SIG-M5 treated with dmso at 0.1 percent for 504 hours (cell line): Measurements from ENCODE around the gene CR1.
"Not testable (repeated sequence)": the region's sequence is repeated elsewhere in the genome, so short reads cannot be mapped to it uniquely, and the experiment has no call there.

Experiments
- DNase-seq: peaks from one replicate; lab custom pipeline; 2025; ENCODE audit not compliant: unreplicated experiment; lab: John Stamatoyannopoulos, UW

Gene CR1

DNA sequence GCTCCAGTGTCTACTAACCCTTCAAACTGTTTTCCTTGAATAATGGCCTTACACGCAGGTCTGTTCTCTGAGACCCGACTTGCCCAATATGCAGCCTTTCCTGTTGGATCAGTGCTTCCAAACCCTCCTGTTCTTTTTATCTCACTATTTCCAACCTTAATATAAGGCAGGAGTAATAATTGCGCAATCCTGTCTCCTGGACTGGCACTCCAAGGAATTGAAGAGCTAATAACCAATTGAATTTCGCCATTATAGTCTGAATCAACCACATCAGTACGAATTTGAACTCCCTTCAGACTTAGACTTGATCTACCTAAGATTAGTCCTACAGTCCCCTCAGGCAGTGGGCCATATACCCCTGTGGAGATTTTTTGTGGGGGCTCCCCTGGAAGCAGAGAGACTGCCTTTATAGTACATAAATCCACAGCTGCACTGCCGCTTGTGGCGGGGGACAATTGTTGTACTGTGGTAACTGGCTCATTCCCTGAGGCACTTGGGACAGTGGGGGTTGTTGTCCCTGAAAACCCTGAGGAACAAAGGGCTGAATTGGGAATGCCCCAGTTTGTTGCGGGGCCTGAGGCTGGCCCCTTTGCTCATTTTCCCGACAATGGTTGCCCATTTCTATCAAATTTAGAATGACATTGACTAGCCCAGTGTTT, 142.7 kb downstream of the CR1 start:
- not testable (repeated sequence) for DNase-seq

- DNase-seq: not testable (repeated sequence)
Measured at GRCh38 chr1:207639362-207639761, 143.4 kb downstream of the CR1 start.

- no peak for DNase-seq
Measured at GRCh38 chr1:207644166-207644851, 148.4 kb downstream of the CR1 start.

DNA sequence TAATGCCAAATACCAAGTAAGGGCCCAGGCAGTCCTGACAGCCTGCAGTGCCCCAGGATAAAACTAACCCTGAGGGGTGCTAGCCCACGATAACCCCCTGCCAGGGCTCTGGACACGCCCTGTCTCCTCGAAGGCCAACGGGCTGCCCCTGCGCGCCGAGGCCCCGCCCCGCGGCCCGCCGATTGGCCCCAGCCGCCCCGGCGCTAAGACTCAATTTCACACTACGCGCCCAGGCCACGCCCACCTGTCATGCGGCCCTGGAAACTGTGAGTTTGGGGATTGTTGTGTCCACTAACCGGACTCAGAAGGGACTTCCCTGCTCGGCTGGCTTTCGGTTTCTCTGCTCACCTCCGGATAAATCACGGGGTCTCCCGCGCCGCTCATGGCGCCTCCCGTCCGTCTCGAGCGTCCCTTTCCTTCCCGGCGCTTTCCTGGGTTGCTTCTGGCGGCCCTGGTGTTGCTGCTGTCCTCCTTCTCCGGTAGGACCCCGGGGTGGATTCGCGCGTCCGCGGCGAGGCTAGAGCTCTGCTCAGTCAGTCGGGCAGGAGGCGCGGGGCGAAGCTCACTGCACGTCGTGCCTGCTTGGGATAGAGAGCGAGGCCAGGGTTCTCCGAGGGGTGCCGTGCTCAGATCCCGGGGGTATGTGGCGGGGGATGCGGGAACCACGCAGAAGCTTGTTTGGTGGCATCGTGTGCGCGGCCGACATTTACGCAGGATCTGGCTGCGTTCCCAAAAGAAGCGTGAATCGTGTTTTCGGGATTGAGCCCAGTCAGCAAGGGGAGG, 149.1 kb downstream of the CR1 start, which contains the start of gene CR1L:
Gene CR1L (plus strand): TSS at position 282 of the 783 bp plus-strand sequence. CDS start 101 bp downstream, at position 383.
- no peak for DNase-seq

- no peak for DNase-seq
Measured at GRCh38 chr1:207645635-207646081, 149.7 kb downstream of the CR1 start.

GRCh38 chr1:207646171-207646570, 150.2 kb downstream of the CR1 start:
- no peak for DNase-seq

GRCh38 chr1:207646944-207647579, 151.1 kb downstream of the CR1 start:
- no peak for DNase-seq

GRCh38 chr1:207647671-207648333, 151.8 kb downstream of the CR1 start:
- DNase-seq: no peak

- no peak for DNase-seq
Measured at GRCh38 chr1:207648334-207649209, 152.6 kb downstream of the CR1 start.

DNA sequence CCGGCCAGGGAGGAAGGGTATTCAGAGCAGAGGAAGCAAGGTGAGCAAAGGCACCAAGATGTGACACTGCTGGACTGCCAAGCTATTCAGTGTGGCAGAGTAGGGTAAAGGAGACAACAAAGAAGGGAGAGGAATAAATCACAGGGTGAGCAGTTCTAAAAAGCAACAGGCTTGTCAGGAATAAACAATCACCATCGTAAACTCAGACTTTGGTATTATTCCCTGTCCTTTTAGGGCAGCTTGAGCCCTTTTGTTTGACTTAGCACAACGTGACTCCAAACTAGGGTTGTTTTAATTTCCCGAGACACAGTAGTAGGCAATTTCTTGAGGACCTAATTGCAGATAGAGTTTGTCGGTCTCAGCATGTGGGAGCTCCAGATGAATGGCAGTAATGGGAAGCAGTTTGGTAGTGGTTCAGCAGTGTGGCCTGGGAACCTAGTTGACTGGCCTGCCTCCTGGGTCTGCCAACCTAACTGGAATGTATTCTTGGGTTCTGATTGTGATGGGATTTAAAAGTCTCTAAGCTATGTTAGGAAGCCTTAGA, 153.3 kb downstream of the CR1 start:
- DNase-seq: no peak

DNA sequence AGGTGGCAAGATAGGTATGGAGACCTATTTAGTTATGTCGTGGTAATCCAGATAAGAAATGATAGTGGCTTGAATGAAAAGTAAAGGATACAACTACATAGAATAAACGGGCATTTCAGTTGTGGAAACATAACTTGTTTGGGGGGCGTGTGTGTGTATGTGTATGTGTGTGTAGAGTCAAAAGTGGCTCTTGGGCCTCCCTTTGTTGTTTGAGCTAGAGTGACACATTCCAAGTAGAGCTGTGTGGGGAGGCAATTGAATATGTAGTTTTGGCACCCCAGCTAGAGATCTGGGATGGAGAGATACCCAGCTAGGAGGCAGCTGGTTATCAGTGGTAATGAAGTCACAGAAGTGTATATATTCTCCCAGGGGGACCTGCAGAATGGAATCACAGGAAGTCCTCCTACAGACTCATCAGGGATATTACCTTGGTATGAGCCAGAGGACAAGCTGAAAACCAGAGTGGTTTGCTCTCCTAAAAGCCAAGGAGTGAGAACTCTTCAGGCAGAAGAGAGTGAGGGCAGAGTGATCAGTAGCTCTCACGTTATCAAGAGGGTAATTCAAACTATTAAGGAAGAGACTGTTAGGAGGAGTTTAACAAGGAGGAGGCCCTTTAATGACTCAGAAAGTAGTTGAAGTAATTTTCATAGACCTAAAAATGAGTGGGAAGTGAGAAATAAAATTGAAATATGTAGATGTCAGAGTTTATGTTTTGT, 154.1 kb downstream of the CR1 start:
- no peak for DNase-seq

GRCh38 chr1:207651583-207651982, 155.6 kb downstream of the CR1 start:
- no peak for DNase-seq

GRCh38 chr1:207654320-207654719, 158.4 kb downstream of the CR1 start:
- DNase-seq: peak; percentile 20

- no peak for DNase-seq
Measured at GRCh38 chr1:207658408-207658807, 162.5 kb downstream of the CR1 start.

DNA sequence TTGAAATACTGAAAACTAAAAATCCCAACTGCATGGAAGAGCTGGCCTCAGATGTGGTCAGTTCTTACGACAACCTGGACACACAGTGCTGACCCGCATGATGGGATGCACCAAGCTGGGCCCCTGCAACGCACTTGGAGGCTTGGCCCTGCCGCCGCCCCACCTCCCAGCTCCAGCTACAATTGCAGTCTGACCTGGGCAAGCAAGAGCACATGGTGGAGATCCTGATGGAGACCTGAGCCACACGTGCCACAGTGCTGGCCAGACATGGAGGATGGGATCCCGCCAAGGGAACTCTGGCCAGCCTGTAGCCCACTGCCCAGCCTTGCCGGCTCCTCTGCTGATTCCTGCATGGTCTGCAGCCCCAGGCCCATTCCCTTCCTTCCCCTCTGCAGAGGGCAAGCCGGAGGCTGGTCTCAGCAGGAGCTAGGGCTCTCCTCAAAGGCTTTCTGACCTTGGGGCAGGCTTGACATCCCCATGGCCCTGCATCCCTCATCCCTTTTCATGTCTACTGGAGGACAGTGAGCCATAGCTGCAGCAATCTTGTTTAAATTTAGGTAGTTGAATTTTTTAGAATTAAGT, 163.0 kb downstream of the CR1 start:
- no peak for DNase-seq

GRCh38 chr1:207659545-207660153, 163.7 kb downstream of the CR1 start:
- peak; percentile 49 for DNase-seq

- DNase-seq: not testable (repeated sequence)
Measured at GRCh38 chr1:207661420-207661819, 165.5 kb downstream of the CR1 start.

DNA sequence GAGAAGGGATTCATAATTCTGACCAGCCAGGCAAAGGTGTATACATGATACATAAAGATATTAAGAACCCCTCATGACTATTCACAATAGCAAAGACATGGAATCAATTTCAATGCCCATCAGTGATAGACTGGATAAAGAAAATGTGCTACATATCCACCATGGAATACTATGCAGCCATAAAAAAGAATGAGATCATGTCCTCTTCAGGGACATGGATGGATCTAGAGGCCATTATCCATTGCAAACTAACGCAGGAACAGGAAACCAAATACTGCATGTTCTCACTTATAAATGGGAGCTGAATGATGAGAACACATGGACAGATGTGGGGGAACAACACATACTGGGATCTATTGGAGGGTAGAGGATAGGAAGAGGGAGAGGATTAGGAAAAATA, 170.4 kb downstream of the CR1 start:
- DNase-seq: no peak
